GM12801 (cell line): ENCODE measurements around the gene TSPOAP1.

ENCODE experiments used
- TF ChIP-seq, protein P1 (sequence below): IDR thresholded peaks from one replicate; pipeline ENCODE4 v1.5.1; 2011; ENCODE audit warnings: control low read depth; ENCODE audit not compliant: insufficient read length; ENCODE audit errors: extremely low read depth

The TSPOAP1 gene

GRCh38 chr17:58313815-58314705 is 14.5 kb downstream of the TSPOAP1 start:
- TF ChIP-seq, protein P1, sequence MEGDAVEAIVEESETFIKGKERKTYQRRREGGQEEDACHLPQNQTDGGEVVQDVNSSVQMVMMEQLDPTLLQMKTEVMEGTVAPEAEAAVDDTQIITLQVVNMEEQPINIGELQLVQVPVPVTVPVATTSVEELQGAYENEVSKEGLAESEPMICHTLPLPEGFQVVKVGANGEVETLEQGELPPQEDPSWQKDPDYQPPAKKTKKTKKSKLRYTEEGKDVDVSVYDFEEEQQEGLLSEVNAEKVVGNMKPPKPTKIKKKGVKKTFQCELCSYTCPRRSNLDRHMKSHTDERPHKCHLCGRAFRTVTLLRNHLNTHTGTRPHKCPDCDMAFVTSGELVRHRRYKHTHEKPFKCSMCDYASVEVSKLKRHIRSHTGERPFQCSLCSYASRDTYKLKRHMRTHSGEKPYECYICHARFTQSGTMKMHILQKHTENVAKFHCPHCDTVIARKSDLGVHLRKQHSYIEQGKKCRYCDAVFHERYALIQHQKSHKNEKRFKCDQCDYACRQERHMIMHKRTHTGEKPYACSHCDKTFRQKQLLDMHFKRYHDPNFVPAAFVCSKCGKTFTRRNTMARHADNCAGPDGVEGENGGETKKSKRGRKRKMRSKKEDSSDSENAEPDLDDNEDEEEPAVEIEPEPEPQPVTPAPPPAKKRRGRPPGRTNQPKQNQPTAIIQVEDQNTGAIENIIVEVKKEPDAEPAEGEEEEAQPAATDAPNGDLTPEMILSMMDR, result no peak

DNA sequence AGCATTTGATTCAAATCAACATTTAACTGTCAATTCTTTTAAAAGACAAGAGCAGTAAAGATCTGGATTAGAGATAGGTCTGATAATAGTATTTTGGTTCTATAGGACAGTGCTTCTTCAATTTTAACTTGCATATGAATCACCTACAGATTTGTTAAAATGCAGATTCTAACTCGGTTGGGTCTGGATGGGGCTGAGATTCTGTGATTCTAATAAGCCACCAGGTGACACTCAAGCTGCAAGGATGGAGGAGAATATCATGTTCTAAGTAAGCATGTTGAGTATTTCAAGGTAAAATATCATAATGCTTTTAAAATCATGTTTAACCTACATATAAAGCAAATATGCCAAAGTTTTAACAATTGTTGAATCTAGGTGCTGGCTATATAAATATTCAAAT is 15.8 kb downstream of the TSPOAP1 start:
- TF ChIP-seq, protein P1, result no peak

GRCh38 chr17:58312021-58312630 is 16.5 kb downstream of the TSPOAP1 start:
- TF ChIP-seq, protein P1, result no peak

DNA sequence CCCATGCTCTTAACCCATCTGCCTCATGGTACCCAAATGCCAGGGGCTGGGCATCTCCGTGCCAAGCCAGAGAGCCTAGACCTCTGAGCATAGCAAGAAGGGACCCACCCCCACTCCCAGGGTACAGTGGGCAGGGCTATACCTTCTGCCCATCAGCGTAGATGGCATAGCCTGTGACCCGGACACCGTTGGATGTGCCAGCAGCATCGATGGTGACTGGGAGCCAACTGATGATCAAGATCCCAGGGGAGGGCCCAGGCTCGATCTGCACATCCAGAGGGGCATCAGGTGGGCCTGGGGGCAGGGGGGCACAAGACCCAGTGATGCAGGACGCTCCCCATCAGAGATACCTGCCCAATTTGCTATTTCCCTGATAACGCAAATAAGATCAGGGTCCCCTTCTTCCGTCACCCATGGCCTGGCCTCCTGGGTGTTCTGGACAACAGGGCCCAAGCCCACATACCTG is 17.1 kb downstream of the TSPOAP1 start:
- TF ChIP-seq, protein P1, result no peak

DNA sequence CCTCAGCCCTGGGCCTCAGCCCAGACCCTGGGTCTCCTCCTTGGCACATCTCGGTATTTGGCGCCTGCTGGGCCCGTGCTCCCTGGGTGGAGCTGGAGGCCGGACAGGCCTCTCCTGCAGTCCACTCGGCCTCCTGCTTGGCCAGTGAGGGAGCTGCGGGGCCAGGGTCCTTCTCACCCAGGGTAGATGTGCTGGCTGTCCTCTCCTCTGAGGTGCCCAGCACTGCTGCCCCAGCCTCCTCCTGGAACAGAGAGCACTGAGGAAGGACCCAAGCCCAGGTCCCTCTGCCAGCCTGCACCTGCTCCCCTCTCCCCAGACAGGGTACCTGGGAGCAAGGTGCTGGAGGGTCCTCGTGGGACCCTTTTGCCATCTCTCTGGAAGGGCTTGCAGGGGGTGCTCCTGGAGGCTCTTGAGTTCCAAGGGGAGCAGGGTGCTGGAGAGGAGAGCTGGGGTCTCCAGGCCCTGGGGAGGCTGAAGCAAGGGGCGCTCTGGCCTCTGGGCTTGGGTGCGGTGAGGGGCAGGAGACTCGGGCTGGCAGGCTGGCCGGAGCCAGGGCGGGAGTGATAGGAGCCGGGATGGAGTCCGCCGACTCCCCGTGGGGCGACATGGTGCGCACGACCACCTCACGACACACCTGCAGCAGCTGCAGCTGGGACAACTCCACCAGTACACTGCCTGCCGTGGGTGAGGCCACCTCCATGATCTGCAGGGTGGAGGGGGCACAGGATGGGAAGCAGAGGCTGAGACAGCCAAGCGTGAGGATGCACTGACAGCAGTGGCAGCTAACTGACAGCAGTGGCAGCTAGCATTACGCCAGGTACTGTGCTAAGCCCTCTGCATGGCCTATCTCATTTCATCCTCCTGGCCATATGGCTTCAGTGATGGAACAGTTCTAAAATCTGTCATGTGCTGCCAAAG is 17.8 kb downstream of the TSPOAP1 start:
- TF ChIP-seq, protein P1, result no peak

DNA sequence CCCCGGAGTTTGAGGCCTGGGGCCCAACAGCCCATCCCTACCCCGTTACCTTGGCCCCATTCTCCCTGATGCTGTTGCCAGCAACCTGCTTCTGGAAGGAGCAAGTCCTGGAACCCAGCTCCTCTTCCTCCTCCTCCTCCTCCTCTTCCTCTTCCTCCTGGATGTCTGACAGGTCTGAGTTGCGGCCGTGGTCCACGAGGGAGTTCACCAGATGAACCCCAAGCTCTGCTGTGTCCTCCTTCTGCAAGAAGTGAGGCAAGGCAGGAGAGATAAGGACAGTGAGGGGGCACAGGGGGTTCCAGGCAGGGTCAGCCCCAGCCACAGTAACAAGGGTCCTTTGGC is 18.7 kb downstream of the TSPOAP1 start:
- TF ChIP-seq, protein P1, result no peak
